ENCODE measurements around the gene ASMTL.
"Not testable (repeated sequence)": the region's sequence is repeated elsewhere in the genome, so short reads cannot be mapped to it uniquely, and the experiment has no call there.

Gene ASMTL

GRCh38 chrX:1388651-1389050 lies 64.1 kb downstream of the ASMTL start:
- DNase-seq (ENCODE audit: low spot score) = no peak

GRCh38 chrX:1387141-1387776 lies 65.5 kb downstream of the ASMTL start:
- no peak for DNase-seq (ENCODE audit: low spot score)

- DNase-seq (ENCODE audit: low spot score) = no peak
Measured at GRCh38 chrX:1386338-1387127, 66.2 kb downstream of the ASMTL start.

- DNase-seq (ENCODE audit: low spot score) = no peak
Measured at GRCh38 chrX:1385253-1386223, 67.2 kb downstream of the ASMTL start.

- DNase-seq (ENCODE audit: low spot score) = no peak
Measured at GRCh38 chrX:1384658-1385252, 68.0 kb downstream of the ASMTL start.

GRCh38 chrX:1380672-1381233 lies 72.0 kb downstream of the ASMTL start:
- no peak for DNase-seq (ENCODE audit: low spot score)

GRCh38 chrX:1378306-1378759 lies 74.4 kb downstream of the ASMTL start:
- no peak for DNase-seq (ENCODE audit: low spot score)

GRCh38 chrX:1368385-1368698 lies 84.4 kb downstream of the ASMTL start:
- DNase-seq (ENCODE audit: low spot score) = no peak

- not testable (repeated sequence) for DNase-seq (ENCODE audit: low spot score)
Measured at GRCh38 chrX:1366363-1366762, 86.3 kb downstream of the ASMTL start.

- no peak for DNase-seq (ENCODE audit: low spot score)
Measured at GRCh38 chrX:1361910-1362309, 90.8 kb downstream of the ASMTL start.

GRCh38 chrX:1361275-1361674 lies 91.4 kb downstream of the ASMTL start:
- DNase-seq (ENCODE audit: low spot score) = no peak

GRCh38 chrX:1360171-1360570 lies 92.5 kb downstream of the ASMTL start:
- no peak for DNase-seq (ENCODE audit: low spot score)

- DNase-seq (ENCODE audit: low spot score) = no peak
Measured at GRCh38 chrX:1359477-1359873, 93.2 kb downstream of the ASMTL start.

- no peak for DNase-seq (ENCODE audit: low spot score)
Measured at GRCh38 chrX:1358793-1359476, 93.8 kb downstream of the ASMTL start.

- no peak for DNase-seq (ENCODE audit: low spot score)
Measured at GRCh38 chrX:1357993-1358392, 94.7 kb downstream of the ASMTL start.

GRCh38 chrX:1355131-1356046 lies 97.3 kb downstream of the ASMTL start:
- DNase-seq (ENCODE audit: low spot score) = no peak

GRCh38 chrX:1354036-1355019 lies 98.4 kb downstream of the ASMTL start:
- DNase-seq (ENCODE audit: low spot score) = no peak

All from iPS-NIHi11 (cell line).